CD1c-positive myeloid dendritic cell (primary cell): ENCODE results near the gene ZC3H7B.
"Not testable (repeated sequence)": the region's sequence is repeated elsewhere in the genome, so short reads cannot be mapped to it uniquely, and the experiment has no call there.

Experiments used
- DNase-seq: peaks from one replicate; pipeline ENCODE4 v3.0.0-alpha.2; 2016; ENCODE audit errors: extremely low spot score

Gene ZC3H7B

GRCh38 chr22:41381329-41382097 is 80.2 kb downstream of the ZC3H7B start, which contains the start of gene TEF:
TSS of gene TEF (plus strand) at chr22:41381942. CDS start at chr22:41382045, 103 bp downstream.
- DNase-seq: peak; percentile 98

GRCh38 chr22:41382098-41382578 is 80.8 kb downstream of the ZC3H7B start:
- peak; percentile 48 for DNase-seq

GRCh38 chr22:41382610-41383009 is 81.3 kb downstream of the ZC3H7B start:
- DNase-seq: no peak

- DNase-seq: no peak
These were observed 81.8 kb downstream of the ZC3H7B start for GRCh38 chr22:41383085-41383484.

- DNase-seq: no peak
These were observed 82.8 kb downstream of the ZC3H7B start for GRCh38 chr22:41384128-41384527.

- DNase-seq: no peak
These were observed 86.0 kb downstream of the ZC3H7B start for GRCh38 chr22:41387341-41387740.

GRCh38 chr22:41394012-41394356 is 92.7 kb downstream of the ZC3H7B start:
- DNase-seq: no peak

GRCh38 chr22:41395531-41396240 is 94.4 kb downstream of the ZC3H7B start:
- no peak for DNase-seq

- no peak for DNase-seq
These were observed 96.0 kb downstream of the ZC3H7B start for GRCh38 chr22:41397143-41397811.

- DNase-seq: no peak
These were observed 97.6 kb downstream of the ZC3H7B start for GRCh38 chr22:41398921-41399320.

GRCh38 chr22:41401781-41402648 is 100.7 kb downstream of the ZC3H7B start:
- DNase-seq: no peak

- DNase-seq: not testable (repeated sequence)
These were observed 101.5 kb downstream of the ZC3H7B start for GRCh38 chr22:41402851-41403250.

- peak; percentile 94 for DNase-seq
These were observed 102.4 kb downstream of the ZC3H7B start for GRCh38 chr22:41403532-41404318.

GRCh38 chr22:41405588-41405987 is 104.3 kb downstream of the ZC3H7B start:
- DNase-seq: no peak

GRCh38 chr22:41406410-41406809 is 105.1 kb downstream of the ZC3H7B start:
- DNase-seq: no peak

GRCh38 chr22:41407433-41407832 is 106.1 kb downstream of the ZC3H7B start:
- no peak for DNase-seq

GRCh38 chr22:41408665-41409064 is 107.3 kb downstream of the ZC3H7B start:
- no peak for DNase-seq
